CD4-positive, alpha-beta T cell treated with Interleukin-21 for 1 hour (primary cell): Measurements from ENCODE around the gene RIIAD1.
A peak's percentile ranks its signal among the peaks of the same experiment; 100 is the strongest.
"Not testable (repeated sequence)": the region's sequence is repeated elsewhere in the genome, so short reads cannot be mapped to it uniquely, and the experiment has no call there.

ENCODE experiments used
- DNase-seq: peaks from one replicate; pipeline ENCODE4 v3.0.0-alpha.2; 2020

RIIAD1 gene

DNA sequence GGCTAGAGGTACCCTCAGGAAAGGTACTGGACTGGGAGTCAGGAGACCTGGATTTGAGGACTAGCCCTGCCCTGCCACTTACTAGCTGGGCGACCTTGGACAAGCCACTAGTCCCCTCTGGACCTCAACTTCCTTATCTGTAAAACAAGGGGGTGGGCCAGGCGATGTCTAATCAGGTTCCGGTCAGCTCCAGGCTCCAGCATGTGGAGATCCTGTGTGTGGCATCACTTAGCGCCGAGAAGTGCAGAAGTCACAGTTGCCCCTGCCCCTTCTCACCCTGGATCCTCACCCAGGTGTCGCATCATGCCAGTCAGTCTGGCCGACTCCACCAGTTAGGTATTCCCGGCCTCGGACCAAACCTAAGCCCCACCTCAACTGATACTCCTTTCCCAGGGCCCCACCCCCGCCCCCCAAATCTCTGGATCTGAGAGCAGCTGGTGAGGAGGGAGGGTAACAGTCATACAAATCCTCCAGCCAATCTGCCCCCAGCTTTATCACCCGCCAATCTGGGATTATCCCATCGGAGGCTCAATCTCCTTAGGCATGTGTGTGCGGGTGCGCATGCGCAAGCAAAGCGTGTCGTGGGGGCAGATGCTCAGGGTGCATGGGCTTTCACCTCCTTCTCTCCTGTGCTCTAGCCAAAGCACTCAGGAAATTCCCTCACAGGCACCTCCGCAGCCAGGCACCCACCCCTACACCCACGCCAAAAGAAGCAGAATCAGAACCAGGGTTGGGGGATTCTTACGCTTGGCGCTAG lies 10.1 kb upstream of the RIIAD1 start:
- no peak for DNase-seq

DNA sequence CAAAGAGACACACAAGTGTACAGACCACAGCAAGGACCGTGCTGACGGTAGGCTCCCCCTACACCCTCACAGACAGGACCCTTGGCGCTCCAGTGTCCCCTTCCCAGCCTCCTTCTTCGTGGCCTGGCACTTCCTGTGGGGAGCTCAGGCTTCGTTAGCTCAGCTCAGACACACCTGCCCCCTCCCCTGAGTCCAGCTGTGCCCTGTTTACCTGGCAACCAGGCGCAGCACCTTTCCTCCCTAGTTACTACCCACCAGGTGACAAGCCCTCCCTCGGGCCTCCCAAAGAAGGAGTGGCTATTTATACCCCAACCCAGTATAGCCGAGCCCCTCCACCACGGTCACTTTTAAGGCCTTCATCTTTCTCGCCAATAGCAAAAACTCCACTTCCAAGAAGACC lies 9.4 kb upstream of the RIIAD1 start:
- no peak for DNase-seq

DNA sequence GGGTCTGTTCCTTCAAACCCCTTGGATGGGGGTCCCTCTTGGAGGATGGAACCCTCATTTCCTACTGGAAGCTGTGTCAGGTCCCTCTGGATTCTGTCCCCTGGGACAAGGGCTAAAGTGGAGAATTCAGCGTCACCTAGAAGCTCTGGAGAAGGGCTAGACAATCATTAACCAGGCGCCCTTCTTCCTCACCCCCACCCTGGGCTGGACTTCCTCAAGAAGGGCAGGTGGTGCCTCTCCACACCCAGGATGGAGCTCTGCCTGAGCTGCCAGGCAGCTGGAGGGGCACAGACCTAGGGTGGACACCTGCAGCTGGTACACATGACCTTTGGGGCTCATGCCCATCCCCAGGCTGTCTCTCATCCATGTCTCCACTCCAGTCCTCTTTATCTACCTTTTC lies 8.3 kb upstream of the RIIAD1 start:
- DNase-seq: no peak

DNA sequence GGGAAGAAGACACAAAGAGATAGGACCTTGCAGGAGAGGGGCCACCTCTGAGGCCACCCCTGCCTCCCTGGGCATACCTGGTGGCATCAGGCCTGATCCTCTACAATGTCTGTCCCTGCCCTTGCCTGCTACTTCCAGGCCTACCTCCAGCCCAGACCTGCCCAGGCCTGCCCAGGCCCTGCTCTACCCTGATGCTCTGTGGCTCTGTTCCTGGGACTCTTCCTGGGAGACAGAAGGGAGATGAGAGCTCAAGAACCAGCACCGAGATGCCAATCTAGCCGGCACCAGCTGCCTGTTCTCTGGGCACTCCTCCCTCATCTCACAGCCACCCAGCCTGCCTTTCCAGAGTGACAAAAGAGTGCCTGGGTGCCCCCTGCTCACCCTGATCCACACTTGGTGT lies 7.4 kb upstream of the RIIAD1 start:
- no peak for DNase-seq

DNA sequence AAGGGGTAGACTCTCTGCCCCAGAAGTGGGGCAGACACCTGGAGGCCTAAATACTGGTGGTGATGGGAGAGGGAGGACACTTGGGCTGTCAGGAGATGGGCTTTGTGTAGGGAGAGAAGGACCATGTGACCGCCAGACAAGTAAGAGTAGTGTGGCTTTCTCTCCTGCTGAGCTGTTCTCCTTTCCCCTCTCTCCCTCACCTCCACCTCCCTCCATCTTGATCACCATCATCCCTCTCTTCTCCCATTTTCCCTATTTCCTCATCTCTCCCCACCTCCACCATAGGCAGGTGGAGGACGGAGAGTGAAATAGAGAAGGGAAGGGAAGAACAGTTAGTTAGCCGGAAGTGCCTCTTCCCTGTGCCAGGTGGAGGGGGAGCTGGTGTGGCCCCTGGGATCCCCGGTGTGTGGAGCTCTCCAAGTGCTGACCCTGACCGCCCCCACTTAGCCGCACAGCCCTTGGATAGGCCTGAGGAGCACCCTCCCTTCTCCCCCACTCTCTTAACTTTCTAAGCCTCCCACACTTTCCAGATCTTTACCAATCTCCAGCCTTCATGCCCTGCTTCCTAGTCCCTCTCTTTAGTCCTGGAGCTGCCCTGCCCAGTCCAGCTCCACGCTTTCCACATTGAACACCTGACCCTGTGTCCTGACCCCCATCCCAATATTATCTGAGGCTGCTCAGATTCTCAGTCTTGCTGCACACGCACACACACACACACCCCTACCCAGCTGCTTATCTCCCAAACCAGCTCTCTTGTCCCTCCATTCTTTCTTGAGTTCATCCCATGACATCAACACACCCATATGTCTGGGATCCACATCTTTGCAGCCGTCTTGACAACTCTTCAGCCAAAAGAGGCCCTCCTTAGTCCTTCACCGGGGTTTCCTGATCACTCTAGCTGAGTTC lies 6.2 kb upstream of the RIIAD1 start:
- DNase-seq: no peak

DNA sequence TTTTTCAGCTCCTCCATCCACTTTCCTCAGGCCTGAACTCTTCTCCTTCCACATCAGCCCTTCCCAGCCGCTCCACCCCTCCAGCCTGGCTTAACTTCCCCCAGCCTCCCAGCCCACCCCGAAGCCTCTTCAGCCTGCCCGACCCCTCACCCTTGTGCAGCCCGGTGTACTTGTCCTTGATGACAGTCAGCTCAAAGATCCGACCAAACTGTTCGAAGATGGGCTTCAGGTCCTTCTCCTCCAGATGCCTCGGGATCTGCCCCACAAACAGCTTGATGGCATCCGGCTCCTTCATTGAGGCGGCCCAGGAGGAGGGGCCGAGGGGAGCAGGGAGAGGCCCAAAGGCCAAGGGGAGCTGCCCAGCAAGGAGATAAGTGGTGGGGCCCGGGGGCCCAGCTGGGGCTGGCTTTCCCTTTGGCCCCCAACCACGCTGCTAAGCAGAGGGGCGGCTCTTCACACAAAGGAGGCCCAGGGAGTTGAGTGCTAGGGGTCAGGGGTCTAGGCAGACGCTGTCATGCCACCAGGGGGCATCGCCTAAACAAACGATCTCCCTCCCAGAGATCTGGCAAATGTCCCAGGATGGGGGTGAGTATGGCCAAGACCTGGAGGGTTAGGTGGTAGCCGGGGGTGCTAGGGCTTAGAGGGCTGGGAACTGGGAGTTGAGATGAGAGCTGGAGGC lies 5.5 kb upstream of the RIIAD1 start:
- no peak for DNase-seq

DNA sequence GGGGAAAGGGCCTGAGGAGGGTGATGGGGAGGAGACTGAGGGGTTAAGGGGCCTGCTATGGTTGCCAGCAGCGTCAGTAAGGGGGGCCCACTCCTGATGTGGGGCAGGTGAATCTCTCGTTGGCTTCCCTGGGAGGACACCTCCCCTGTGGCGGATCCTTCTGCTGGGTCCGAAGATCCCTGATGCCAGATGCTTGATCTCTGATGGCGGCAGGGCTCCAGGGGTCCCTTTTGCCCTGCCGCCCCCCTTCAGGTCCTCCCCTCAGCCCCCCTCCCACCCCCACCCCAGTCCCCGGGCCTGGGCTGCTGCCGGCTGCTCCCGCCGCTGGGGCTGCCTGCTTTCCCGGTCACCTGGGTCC lies 4.9 kb upstream of the RIIAD1 start:
- no peak for DNase-seq

DNA sequence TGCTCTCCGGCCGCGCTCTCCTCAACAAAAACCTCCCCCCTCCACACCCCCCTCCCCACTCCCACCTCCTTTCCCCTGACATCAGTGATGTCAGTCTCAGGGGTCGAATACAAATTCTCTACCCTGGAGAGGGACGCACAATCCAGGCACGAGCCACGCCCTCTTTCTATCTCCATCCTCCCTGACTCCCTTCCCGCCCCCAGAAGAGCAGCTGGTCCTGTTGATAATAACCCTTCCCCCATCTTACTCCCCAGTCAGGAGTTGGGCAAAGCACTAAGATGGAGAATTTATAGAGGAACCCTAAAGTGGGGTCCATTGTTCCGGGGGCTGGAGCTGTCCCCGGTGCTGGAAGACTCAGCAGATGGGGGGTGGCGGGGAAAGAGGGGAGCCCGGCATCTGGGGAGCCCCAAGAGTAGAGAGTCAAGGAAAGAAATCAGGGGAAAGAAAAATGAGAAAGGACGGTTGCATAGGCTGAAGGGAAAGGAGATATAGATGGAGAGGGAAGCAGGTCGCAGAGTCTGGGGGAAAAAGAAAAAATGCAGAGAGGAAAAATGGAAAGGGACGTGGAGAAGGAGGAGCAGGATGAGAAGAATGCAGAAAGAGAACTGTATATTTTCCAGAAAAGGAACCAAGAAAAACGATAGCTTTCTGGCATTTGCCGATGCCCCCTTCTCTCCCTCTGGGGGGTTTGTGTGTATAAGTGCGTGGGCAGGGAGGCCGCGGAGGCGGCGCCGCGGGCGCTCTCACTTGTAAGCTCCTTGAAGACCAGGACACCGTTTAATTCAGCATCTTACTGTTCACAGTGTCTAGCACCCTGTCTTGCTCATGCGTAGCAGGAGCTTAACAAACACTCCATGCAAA lies 4.3 kb upstream of the RIIAD1 start, which contains the start of gene CELF3:
Gene CELF3 (minus strand): TSS at position 33 of the 861 bp plus-strand sequence. CDS start 783 bp downstream, outside the sequence.
- peak; percentile 29 for DNase-seq

DNA sequence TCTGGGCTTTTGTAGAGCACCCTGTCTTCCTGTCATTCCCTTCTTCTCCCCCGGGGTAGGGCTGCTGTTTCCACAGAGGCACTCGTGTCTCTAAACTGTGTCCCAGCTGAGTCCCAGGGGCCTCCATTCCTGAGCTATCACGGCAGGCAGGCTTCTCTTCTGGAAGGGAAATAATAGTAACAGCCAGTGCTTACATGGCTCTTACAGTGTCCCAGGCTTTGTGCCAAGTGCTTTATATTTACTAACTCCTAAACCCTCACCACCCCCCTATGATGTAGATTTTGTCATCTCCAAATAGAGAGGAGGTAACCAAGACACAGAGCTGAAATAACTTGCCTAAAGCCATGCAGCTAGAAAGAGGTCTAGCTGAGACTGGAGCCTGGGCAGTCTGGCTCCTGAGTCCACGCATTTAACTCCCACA lies 3.3 kb upstream of the RIIAD1 start:
- no peak for DNase-seq

DNA sequence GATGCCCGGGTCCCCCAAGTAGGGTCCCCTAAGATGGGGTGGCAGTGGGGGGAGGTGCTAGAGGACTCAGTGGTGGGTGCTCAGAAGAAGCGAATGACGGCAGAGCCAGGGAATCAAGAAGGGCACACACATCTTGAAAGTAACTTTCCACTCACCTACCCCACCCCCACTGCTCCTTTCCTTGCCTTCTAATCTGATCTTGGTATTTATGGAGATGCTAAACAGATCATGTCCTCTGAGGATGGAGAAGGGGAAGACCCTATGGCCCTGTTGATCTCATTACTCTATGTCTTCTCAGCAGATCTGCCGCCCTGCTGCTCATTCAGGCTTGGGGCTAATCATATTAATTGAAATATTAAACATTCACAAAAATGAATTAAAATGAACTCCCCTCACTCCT lies 2.7 kb upstream of the RIIAD1 start:
- DNase-seq: no peak

DNA sequence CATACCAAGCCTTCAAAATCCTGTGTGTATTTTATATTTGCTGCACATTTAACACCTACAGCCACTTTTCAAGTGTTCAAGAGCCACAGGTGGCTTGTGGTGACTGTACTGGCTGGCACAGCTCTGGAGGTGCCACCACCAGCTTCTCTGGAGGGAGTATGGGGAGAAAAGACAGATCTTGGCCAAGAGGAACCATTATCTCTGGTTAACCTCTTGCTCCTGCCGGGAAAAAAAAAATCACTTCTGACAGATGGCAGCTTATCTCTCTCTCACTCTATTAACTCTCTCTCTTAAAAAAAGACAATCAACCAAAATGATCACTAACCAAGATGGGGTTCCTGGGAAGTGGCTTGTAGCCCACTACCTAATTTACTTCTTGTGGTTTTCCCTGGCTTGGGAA lies 1.2 kb upstream of the RIIAD1 start:
- DNase-seq: no peak

DNA sequence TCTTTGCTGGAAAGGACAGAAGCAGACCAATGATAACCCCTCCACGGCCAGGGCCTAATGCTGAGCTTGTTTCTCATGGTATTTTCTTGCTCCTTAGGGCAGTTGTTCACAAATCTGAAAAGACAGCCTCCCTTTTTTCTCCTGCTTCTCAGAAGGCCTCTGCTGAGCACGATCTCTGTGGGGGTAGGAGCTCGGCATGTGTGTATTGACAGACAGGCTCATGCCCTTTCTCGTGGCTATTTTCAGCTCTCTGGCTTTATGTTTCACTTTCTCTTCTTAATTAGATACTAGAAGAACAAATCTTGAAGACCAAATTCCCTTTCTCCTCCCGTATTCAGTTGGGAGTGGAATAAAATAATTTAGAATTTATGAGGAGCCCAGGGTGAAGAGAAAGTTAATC lies 768 bp upstream of the RIIAD1 start:
- no peak for DNase-seq

DNA sequence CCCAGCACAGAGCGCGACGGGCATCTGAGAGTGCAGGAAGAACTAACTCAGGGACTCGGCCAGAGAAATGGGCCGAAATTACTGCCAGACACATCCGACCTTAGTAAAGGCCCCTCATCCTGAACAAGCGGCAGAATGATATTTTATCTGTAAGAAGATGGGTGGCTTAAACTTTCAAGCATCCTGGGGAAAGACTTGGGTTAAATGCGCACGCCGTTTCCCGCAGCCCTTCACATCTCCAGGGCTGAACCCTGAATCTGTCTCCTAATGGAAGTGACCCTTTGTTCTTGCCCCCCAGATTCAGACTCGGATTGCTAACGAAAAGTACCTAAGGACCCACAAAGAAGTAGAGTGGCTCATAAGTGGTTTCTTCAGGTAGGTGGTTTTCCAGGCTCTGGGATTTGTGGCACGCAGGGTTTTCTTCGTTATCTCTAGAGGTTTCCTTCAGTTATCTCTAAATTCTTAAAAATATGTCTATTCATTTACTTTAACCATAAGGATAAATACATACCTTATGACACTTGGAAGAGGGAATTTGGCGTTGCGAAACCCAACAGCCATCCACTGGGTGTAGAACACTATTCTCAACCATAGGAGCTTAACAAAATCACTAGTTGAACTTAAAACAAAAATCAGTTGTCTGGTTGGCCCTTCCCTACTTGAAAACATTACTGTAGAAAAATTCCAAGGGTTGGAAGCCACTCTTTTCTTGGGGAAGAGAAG lies 627 bp downstream of the RIIAD1 start:
- no peak for DNase-seq

DNA sequence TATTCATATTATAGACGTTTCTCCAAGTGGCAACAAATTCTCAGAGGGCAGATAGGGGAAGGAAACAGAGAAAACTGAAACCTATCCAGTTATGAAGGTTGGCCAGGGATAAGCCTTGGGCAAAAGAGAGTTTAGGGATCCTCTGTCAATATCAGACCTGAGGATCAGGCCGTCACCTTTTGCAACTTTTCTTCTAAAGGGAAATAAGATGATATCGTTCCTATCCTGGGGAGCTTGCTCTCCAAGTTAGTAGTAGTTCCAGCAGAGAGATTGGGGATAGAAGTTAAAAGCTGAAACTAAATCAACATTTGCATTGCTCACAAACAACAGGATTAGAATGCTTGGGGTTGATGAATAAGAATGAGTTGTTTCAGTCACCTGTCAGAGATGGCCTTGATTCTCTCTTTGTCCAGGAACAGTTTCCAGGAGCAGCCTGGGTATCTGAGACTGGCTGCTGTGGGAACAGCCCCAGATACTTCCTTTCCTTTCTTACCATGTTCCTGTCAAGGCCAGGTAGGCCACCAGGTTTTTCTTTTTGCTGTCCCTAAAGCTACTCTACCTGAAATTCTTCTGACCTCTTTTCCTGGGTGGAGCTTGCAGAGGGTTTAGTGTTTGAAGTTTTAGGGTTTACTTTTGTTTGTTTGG lies 2.5 kb downstream of the RIIAD1 start:
- DNase-seq: no peak

DNA sequence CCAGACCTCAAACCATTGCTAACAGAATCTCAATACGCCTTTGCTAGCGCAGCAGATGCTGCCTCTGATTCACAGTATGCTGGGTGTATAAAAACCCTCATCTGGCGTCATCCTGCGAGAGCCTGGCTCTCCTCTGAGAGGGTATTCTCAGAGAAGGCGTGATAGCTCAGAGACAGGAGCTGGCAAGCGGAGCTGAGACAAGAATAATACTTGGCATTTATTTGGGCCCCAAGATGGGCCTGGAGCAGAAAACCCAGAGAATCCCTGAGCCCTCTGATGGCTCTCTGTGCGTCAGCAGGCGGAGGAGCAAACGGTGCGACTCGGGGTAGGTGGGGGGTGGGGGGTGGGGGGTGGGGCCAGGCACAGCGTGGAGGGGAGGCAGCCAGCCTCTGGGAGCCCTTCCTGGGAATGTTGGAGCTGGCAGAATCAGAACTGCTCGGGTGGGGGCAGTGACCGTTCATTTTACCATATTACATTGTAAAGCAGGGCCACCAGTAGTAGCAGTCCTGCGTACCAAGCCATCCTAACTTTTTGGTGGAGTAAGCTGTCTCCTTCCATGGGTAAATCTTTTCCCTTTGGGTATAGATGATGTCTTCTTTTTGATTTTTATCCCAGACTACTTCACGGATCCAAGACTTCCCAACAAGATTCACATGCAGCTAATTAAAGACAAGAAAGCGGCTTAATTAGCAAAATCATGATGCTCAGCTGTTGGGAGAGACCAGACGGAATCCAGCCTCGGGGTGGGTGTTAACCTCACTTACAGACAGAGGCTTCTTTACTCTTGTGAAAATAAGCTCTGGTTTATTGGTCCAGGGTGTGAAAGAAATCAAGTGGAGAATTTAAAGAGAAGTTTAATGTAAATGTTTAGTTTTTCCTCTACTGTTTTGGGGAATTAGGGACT lies 7.1 kb downstream of the RIIAD1 start:
- no peak for DNase-seq

DNA sequence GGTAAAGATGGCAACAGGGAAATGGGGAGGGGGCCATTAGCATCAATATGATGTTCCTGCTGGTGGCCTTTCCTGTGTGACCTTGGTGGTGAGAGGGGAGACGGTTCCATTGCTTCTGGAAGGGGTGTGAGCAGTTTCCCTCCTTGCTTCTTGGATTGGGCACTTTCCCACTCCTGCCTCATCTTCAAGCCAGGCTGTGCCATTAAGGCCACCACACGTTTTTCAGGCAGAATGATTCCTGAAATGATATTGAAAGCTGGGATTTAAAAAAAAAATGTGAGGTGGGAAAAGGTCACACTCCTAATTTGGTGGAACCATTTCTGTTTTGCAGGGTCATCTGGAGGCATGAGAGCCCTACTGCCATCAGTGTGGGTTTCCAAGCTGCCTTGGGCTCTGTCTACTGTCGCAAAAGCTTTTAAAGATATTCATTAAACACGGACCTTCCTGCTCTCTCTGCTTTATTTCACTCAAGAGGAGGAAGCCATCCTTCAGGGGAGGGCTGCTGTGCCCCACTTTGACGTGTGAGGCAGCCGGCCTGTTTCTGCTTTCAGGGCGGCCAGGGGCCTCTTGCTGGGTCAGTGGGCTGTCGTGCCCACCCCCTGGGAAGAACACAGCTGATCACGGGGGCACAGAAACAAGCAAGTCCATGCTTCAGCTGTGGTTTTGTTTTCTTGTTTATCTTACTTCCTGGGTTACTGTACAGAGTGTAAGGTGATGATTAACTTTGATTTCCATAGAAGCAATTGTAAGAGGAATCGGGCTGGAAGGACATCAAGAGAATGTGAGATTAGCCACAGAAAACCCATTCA lies 8.0 kb downstream of the RIIAD1 start:
- no peak for DNase-seq

DNA sequence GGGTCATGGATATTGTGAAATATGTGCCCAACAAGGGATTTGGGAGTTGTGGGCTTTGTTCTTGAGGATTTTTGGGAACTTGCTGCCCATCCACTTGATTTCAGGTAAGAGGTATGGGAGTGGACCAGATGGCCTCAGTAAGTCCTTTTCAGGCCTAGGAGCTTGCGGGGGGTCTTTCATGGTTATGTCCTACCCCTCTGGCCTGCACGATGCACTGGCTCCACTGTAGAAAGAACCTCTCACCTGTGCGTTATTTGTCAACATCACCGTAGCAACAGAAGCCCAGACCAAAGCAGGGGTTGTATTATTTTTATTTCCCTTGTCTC lies 8.6 kb downstream of the RIIAD1 start:
- DNase-seq: no peak

DNA sequence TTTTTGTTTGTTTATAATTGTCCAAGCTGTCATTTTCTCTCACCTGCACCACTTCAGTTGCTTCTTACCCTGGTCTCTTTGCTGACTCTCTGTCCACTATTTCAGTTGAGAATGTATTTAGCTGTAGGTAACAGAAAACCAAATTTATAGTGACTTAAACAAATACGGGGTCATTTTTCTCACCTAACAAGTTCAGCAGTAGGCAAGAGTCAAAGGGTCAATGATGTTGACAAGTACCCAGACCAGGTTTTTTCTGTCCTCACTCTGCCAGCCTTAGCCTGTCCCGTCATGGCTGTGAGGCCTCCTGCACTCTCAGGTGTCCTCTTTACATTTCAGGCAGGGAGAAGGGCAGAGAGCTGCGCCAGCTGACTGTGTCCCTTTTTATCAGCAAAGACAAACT lies 11.8 kb downstream of the RIIAD1 start:
- DNase-seq: no peak

DNA sequence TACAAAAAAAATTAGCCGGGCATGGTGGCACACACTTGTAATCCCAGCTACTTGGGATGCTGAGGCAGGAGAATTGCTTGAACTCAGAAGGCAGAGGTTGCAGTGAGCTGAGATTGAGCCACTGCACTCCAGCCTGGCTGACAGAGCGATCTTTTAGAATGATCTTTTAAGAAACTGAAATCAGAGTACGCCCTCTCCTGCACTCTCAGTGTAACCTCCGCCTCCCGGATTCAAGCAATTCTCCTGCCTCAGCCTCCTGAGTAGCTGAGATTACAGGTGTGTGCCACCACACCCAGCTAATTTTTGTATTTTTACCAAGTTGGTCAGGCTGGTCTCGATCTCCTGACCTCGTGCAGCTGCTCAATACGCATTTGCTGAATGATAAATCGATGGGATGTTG lies 12.7 kb downstream of the RIIAD1 start:
- not testable (repeated sequence) for DNase-seq

DNA sequence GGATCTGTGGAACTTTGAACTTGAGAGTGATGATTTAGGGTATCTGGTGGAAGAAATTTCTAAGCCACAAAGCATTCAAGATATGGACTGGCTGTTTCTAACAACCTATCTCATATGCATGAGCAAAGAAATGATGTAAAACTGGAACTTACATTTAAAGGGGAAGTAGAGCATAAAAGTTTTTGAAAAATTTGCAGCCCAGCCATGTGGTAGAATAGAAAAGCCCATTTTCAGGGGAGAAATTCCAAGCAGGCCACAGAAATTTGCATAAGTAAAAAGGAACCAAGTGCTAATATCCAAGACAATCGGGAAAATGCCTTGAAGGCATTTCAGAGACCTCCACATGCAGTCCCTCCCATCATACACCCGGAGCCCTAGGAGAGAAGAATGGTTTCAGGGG lies 15.7 kb downstream of the RIIAD1 start:
- DNase-seq: no peak
